ENCODE results near the gene CHPF2. TPM values are rescaled to one million over a fixed set of nuclear protein-coding genes. Genes with fewer than 3 reads are reported as not detected.

The CHPF2 gene
- total RNA-seq, 1 donor from 2014 or later: 84.7 TPM

DNA sequence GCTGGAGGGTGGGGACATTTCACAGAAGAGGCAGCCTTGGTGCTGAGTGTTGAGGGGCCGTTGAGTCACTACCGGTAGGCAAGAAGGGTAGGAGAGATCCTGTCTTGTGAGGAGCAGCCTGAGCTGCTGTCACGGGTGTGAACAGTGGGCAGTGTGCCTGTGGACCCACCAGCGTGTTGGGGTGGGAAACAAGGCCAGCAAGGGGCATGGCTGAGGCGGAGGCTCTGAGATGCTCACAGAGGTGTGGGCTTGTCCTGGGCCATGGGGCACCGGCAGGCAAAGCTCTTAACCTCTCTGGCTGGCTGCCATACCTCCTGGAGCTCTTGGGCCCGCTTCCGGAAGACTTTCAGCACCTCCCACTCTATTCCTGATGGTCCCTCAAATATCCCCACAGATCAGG is 49.8 kb downstream of the CHPF2 start:
- no peak for DNase-seq (ENCODE audit: low read depth)
- H3K79me2 ChIP-seq (ENCODE audit: insufficient read depth, low read length): no peaks in the 10 kb centered on the region

DNA sequence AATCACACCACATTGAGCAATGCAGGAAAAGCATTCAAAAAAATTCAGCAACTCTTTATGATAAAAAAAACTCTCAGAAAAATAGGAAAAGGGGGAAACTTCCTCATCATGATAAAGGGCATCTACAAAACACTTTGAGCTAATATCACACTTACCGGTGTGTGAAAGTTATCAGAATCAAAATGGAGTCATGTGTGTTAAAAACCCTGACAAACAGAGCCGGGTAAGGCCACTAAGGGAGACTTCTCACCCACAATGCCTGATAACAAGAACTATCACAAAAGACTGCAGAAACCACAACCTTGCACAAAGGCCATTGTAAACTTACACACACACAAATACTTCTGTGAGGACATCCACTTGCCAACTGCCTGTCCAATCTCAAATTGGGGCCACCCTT is 51.0 kb downstream of the CHPF2 start:
- Histone ChIP-seq H3K4me3 (ENCODE audit: insufficient read depth, low read depth, low read length) (no peak overlapping the region), H3K27me3 (ENCODE audit: insufficient read depth, low read length) (peaks cover 28% of the 10 kb centered on the region), H3K4me2 (ENCODE audit: low read length) (no peak overlapping the region), H3K27ac (ENCODE audit: low read depth, low read length) (no peak overlapping the region), H2AFZ (ENCODE audit: low read depth, low read length) (no peak overlapping the region), H3K79me2 (ENCODE audit: insufficient read depth, low read length) (no peaks in the 10 kb centered on the region), H3K36me3 (ENCODE audit: insufficient read depth, low read length) (no peaks in the 10 kb centered on the region), H3K9ac (ENCODE audit: low read length) (no peak overlapping the region), H3K9me3 (ENCODE audit: insufficient read depth, low read depth, low read length) (peaks cover 3% of the 10 kb centered on the region), H4K20me1 (ENCODE audit: insufficient read depth, low read length) (no peaks in the 10 kb centered on the region), H3K4me1 (ENCODE audit: insufficient read depth, low read length) (no peaks in the 10 kb centered on the region)
- peaks cover 38% of the 10 kb centered on the region for H3K27me3 Mint-ChIP-seq (ENCODE audit: low read depth, unreplicated experiment)
- no peak overlapping the region for H3K4me3 Mint-ChIP-seq (ENCODE audit: unreplicated experiment)
- H3K27ac Mint-ChIP-seq (ENCODE audit: unreplicated experiment): no peak overlapping the region
- FAIRE-seq (no peak), DNase-seq (ENCODE audit: low read depth) (no peak)
- H3K4me1 Mint-ChIP-seq (ENCODE audit: low read depth, unreplicated experiment): no peaks in the 10 kb centered on the region
- H3K9me3 Mint-ChIP-seq (ENCODE audit: unreplicated experiment): peaks cover 10% of the 10 kb centered on the region
- no peaks in the 10 kb centered on the region for H3K36me3 Mint-ChIP-seq (ENCODE audit: low read depth, unreplicated experiment)
- no peak for TF ChIP-seq EZH2 (IDR thresholded peaks at IDR 0.05; ENCODE audit: insufficient read depth, low read length)
- TF ChIP-seq CTCF (IDR thresholded peaks at IDR 0.05; ENCODE audit: insufficient read depth, low read depth, low read length): no peak

More for the DNA sequence above, 49.8 kb downstream of the CHPF2 start:
- Histone ChIP-seq H3K4me2 (ENCODE audit: low read length) (no peak overlapping the region), H2AFZ (ENCODE audit: low read depth, low read length) (no peak overlapping the region), H3K4me1 (ENCODE audit: insufficient read depth, low read length) (no peaks in the 10 kb centered on the region), H3K9me3 (ENCODE audit: insufficient read depth, low read depth, low read length) (peaks cover 3% of the 10 kb centered on the region), H3K27ac (ENCODE audit: low read depth, low read length) (no peak overlapping the region), H3K4me3 (ENCODE audit: insufficient read depth, low read depth, low read length) (no peak overlapping the region), H4K20me1 (ENCODE audit: insufficient read depth, low read length) (no peaks in the 10 kb centered on the region), H3K36me3 (ENCODE audit: insufficient read depth, low read length) (no peaks in the 10 kb centered on the region), H3K9ac (ENCODE audit: low read length) (no peak overlapping the region), H3K27me3 (ENCODE audit: insufficient read depth, low read length) (peaks cover 25% of the 10 kb centered on the region)
- Mint-ChIP-seq H3K27me3 (ENCODE audit: low read depth, unreplicated experiment) (peaks cover 37% of the 10 kb centered on the region), H3K9me3 (ENCODE audit: unreplicated experiment) (peaks cover 10% of the 10 kb centered on the region), H3K4me3 (ENCODE audit: unreplicated experiment) (no peak overlapping the region), H3K27ac (ENCODE audit: unreplicated experiment) (no peak overlapping the region), H3K4me1 (ENCODE audit: low read depth, unreplicated experiment) (no peaks in the 10 kb centered on the region), H3K36me3 (ENCODE audit: low read depth, unreplicated experiment) (no peaks in the 10 kb centered on the region)
- no peak for FAIRE-seq
- no peak for TF ChIP-seq CTCF (IDR thresholded peaks at IDR 0.05; ENCODE audit: insufficient read depth, low read depth, low read length)
- TF ChIP-seq EZH2 (IDR thresholded peaks at IDR 0.05; ENCODE audit: insufficient read depth, low read length): no peak

GRCh38 chr7:151286148-151286547 is 53.9 kb downstream of the CHPF2 start:
- Histone ChIP-seq H3K4me2 (ENCODE audit: low read length) (no peak overlapping the region), H3K27ac (ENCODE audit: low read depth, low read length) (no peak overlapping the region), H3K4me3 (ENCODE audit: insufficient read depth, low read depth, low read length) (no peak overlapping the region), H2AFZ (ENCODE audit: low read depth, low read length) (no peak overlapping the region), H3K9me3 (ENCODE audit: insufficient read depth, low read depth, low read length) (peaks cover 3% of the 10 kb centered on the region), H3K27me3 (ENCODE audit: insufficient read depth, low read length) (peaks cover 27% of the 10 kb centered on the region), H3K36me3 (ENCODE audit: insufficient read depth, low read length) (no peaks in the 10 kb centered on the region), H3K9ac (ENCODE audit: low read length) (no peak overlapping the region), H3K4me1 (ENCODE audit: insufficient read depth, low read length) (no peaks in the 10 kb centered on the region), H4K20me1 (ENCODE audit: insufficient read depth, low read length) (no peaks in the 10 kb centered on the region), H3K79me2 (ENCODE audit: insufficient read depth, low read length) (no peaks in the 10 kb centered on the region)
- no peak for FAIRE-seq
- peaks cover 19% of the 10 kb centered on the region for H3K27me3 Mint-ChIP-seq (ENCODE audit: low read depth, unreplicated experiment)
- TF ChIP-seq EZH2 (IDR thresholded peaks at IDR 0.05; ENCODE audit: insufficient read depth, low read length) (no peak), CTCF (IDR thresholded peaks at IDR 0.05; ENCODE audit: insufficient read depth, low read depth, low read length) (no peak)
- no peaks in the 10 kb centered on the region for H3K36me3 Mint-ChIP-seq (ENCODE audit: low read depth, unreplicated experiment)
- H3K9me3 Mint-ChIP-seq (ENCODE audit: unreplicated experiment): peaks cover 7% of the 10 kb centered on the region
- no peaks in the 10 kb centered on the region for H3K4me1 Mint-ChIP-seq (ENCODE audit: low read depth, unreplicated experiment)
- no peak overlapping the region for H3K4me3 Mint-ChIP-seq (ENCODE audit: unreplicated experiment)
- DNase-seq (ENCODE audit: low read depth): peak; percentile 30
- H3K27ac Mint-ChIP-seq (ENCODE audit: unreplicated experiment): no peak overlapping the region

Other genes with a start within 250 kb of the CHPF2 start
- 1.8 and 2.0 TPM in 2 replicates for gene NOS3, start 241.5 kb upstream of the CHPF2 start, total RNA-seq
- 1.8 and 2.2 TPM in 2 replicates for gene ATG9B, start 208.0 kb upstream of the CHPF2 start, total RNA-seq
- gene ABCB8, start 204.0 kb upstream of the CHPF2 start, total RNA-seq: 52.2 and 53.3 TPM in 2 replicates
- 3.9 and 5.9 TPM in 2 replicates for gene ASIC3, start 184.0 kb upstream of the CHPF2 start, total RNA-seq
- gene CDK5, start 174.6 kb upstream of the CHPF2 start, total RNA-seq: 47.9 and 55.1 TPM in 2 replicates
- gene SLC4A2, start 172.9 kb upstream of the CHPF2 start, total RNA-seq: 302 and 351 TPM in 2 replicates
- 56.1 and 61.6 TPM in 2 replicates for gene FASTK, start 151.7 kb upstream of the CHPF2 start, total RNA-seq
- 42.9 and 44.9 TPM in 2 replicates for gene TMUB1, start 149.0 kb upstream of the CHPF2 start, total RNA-seq
- 123 and 156 TPM in 2 replicates for gene AGAP3, start 146.0 kb upstream of the CHPF2 start, total RNA-seq
- gene GBX1, start 64.8 kb upstream of the CHPF2 start, total RNA-seq: not detected in 2 replicates
- not detected in 2 replicates for gene ASB10, start 45.2 kb upstream of the CHPF2 start, total RNA-seq
- not detected in 2 replicates for gene H2BK1, start 22.0 kb upstream of the CHPF2 start, total RNA-seq
- 53.2 and 54.3 TPM in 2 replicates for gene ABCF2, start 5.3 kb upstream of the CHPF2 start, total RNA-seq
- gene SMARCD3, start 16.2 kb downstream of the CHPF2 start, total RNA-seq: 47.7 and 50.0 TPM in 2 replicates
- gene NUB1, start 109.3 kb downstream of the CHPF2 start, total RNA-seq: 38.8 and 41.6 TPM in 2 replicates
- 2.5 and 3.6 TPM in 2 replicates for gene WDR86, start 177.6 kb downstream of the CHPF2 start, total RNA-seq
- not detected in 2 replicates for gene CRYGN, start 207.7 kb downstream of the CHPF2 start, total RNA-seq